Measurements from ENCODE around the gene SRGAP1. TPM values are rescaled to one million over a fixed set of nuclear protein-coding genes. Genes with fewer than 3 reads are reported as not detected.

SRGAP1 gene
- total RNA-seq, 1 donor from 2014 or later = 2.3 TPM

DNA sequence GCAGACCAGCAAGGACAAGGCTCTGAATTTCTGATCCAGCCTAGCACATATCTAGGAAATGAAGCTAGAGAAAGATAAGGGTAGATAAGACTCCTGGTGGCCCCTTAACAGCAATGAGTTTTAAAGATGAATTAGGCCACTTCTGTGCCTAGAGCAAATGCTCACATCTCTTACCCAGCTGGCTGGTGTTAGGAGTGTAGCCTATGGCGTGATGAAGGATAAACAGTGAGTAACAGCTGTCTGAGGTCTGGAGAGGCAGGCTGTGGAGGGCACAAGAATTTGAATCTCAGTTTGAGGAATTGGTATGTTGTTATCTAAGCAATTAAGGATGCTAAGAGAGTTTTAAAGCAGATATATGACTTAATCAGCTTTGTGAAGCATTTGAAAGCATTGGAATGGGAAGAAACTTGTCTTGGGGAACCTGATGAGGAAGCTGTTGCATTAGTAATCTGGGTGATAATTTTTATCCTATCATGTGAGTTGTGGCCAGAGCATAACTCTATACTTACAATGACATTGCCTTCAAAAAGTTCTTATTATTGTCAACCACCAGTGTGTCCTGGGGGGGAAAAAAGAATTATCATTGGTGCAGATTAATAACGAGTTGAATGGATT, 161.8 kb downstream of the SRGAP1 start:
- TF ChIP-seq, protein P1, sequence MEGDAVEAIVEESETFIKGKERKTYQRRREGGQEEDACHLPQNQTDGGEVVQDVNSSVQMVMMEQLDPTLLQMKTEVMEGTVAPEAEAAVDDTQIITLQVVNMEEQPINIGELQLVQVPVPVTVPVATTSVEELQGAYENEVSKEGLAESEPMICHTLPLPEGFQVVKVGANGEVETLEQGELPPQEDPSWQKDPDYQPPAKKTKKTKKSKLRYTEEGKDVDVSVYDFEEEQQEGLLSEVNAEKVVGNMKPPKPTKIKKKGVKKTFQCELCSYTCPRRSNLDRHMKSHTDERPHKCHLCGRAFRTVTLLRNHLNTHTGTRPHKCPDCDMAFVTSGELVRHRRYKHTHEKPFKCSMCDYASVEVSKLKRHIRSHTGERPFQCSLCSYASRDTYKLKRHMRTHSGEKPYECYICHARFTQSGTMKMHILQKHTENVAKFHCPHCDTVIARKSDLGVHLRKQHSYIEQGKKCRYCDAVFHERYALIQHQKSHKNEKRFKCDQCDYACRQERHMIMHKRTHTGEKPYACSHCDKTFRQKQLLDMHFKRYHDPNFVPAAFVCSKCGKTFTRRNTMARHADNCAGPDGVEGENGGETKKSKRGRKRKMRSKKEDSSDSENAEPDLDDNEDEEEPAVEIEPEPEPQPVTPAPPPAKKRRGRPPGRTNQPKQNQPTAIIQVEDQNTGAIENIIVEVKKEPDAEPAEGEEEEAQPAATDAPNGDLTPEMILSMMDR (IDR thresholded peaks at IDR 0.05; ENCODE audit: borderline replicate concordance) = no peak

DNA sequence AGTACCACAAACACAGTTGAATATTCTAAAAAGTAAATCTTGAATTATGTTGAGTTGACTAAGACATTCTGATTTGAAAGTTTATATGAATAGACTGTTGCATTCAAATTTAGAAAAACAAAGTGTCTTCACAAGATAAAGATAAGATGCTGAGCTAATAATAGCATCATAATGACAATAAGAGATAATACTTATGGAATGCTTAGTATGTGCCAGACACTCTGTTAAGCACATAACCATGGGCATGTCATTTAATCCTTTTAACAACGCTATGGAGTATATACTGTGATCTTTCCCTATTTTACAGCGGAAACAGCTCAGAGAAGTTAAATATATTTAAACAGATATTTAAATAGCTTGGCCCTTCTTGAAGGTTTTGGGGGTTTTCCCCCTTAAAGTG, 163.4 kb downstream of the SRGAP1 start:
- Histone ChIP-seq H3K36me3 (no peaks in the 10 kb centered on the region), H3K27me3 (ENCODE audit: low read depth) (no peaks in the 10 kb centered on the region), H3K27ac (replicated peaks) (no peak overlapping the region), H3K4me1 (peaks cover 18% of the 10 kb centered on the region), H3K9me3 (replicated peaks) (no peaks in the 10 kb centered on the region), H3K4me3 (no peak overlapping the region)
- intact Hi-C loops (cut with micrococcal nuclease) = no loop called here
- TF ChIP-seq, protein P1 (IDR thresholded peaks at IDR 0.05; ENCODE audit: borderline replicate concordance) = no peak
- no peak for DNase-seq

More for the DNA sequence above, 161.8 kb downstream of the SRGAP1 start:
- Histone ChIP-seq H3K4me3 (no peak overlapping the region), H3K36me3 (no peaks in the 10 kb centered on the region), H3K27me3 (ENCODE audit: low read depth) (no peaks in the 10 kb centered on the region), H3K27ac (replicated peaks) (no peak overlapping the region), H3K9me3 (replicated peaks) (no peaks in the 10 kb centered on the region), H3K4me1 (peaks cover 18% of the 10 kb centered on the region)
- DNase-seq = no peak
- intact Hi-C loops (cut with micrococcal nuclease) = no loop called here

DNA sequence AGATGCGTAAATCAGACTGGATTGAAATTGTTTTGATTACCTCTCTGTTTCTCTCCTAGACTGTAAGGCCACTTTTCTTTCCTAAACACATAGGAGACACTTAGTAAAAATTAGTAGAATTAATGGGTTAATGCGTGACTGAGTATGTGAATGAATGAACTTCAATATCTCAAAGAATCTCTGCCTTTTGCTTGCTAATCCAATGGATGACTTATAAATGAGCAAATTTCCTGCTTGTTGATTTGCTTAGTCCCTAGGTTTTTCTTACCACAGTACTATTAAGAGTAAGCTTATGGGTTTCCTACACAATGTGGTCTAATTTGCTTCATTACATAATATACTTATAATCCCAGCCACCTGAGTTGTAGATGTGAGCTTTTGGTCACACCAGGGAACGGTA, 164.1 kb downstream of the SRGAP1 start:
- Histone ChIP-seq H3K27ac (replicated peaks) (no peak overlapping the region), H3K4me3 (no peak overlapping the region), H3K36me3 (no peaks in the 10 kb centered on the region), H3K4me1 (peaks cover 18% of the 10 kb centered on the region), H3K27me3 (ENCODE audit: low read depth) (no peaks in the 10 kb centered on the region), H3K9me3 (replicated peaks) (no peaks in the 10 kb centered on the region)
- intact Hi-C loops (cut with micrococcal nuclease) = no loop called here
- DNase-seq = no peak
- TF ChIP-seq, protein P1 (IDR thresholded peaks at IDR 0.05; ENCODE audit: borderline replicate concordance) = no peak

DNA sequence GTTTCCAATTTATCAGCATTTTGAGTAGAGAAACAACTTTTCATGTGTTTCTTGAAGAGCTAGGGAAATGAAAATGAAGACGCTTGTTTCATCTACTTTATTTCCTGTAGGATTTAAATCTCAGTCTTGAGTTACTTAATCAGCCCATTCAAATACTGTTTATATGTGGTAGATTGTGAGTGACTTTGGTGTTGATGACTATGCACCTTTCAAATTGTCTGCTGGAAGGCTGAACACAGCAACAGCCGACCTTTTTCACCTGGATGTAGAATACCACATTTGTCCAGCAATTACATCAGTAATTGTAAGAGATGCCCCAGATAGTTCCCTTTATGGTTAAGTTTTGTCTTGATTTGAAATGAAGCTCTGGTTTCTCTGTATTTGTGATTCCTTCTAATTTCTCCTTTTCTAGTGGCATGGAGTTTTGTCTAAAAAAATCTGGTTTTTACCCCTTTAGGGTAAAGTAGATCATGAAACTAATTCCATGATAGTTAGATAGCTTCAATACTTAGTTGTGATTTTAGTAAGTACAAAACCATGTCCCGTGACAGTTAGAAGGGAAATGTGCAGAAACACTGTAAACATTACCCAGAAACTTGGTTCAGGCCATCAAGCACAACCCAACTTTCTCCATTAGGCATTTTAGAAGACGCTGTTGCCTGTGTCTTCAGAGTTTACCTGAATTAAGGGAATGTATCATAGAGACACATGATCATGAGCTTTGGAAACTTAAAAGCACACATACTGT, 165.0 kb downstream of the SRGAP1 start:
- TF ChIP-seq, protein P1 (IDR thresholded peaks at IDR 0.05; ENCODE audit: borderline replicate concordance) = no peak
- H3K36me3 ChIP-seq = no peaks in the 10 kb centered on the region
- H3K4me3 ChIP-seq = no peak overlapping the region
- H3K27me3 ChIP-seq (ENCODE audit: low read depth) = no peaks in the 10 kb centered on the region
- no peak overlapping the region for H3K27ac ChIP-seq (replicated peaks)
- DNase-seq = no peak
- H3K4me1 ChIP-seq = peaks cover 18% of the 10 kb centered on the region
- intact Hi-C loops (cut with micrococcal nuclease) = no loop called here
- no peaks in the 10 kb centered on the region for H3K9me3 ChIP-seq (replicated peaks)

DNA sequence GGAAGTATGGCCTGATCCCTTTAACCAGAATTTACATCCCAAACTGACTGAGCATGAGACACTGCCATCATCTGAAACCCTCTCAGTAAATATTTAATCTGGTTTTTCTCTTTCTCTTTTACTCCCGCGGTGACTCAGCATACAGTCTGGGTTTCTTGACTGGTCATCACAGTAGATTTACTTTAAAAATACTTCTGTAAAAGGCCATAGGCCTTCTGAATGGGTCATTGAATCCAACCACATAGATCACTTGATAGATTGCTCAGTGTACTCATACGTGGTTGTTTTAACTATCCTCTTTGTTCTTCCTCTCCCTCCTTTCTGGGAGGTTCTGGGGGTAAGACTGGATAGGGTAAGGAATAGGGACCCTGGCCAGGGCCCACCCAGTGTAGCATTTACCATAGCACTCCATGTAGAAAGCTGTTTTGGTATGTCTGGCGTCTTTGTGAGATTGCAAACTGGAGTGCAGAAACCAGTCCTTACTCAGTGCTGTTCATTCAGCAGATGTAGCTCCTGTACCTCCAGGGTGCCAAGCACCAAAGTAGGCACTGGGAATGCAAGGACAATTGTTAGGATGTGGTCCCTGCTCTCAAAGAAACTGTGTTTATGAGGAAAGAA, 165.7 kb downstream of the SRGAP1 start:
- H3K27me3 ChIP-seq (ENCODE audit: low read depth) = no peaks in the 10 kb centered on the region
- H3K9me3 ChIP-seq (replicated peaks) = no peaks in the 10 kb centered on the region
- TF ChIP-seq, protein P1 (IDR thresholded peaks at IDR 0.05; ENCODE audit: borderline replicate concordance) = no peak
- H3K4me3 ChIP-seq = no peak overlapping the region
- intact Hi-C loops (cut with micrococcal nuclease) = no loop called here
- no peaks in the 10 kb centered on the region for H3K36me3 ChIP-seq
- DNase-seq = no peak
- peaks cover 18% of the 10 kb centered on the region for H3K4me1 ChIP-seq
- no peak overlapping the region for H3K27ac ChIP-seq (replicated peaks)

All from left ventricle myocardium inferior (tissue), 1 donor.